ENCODE results near the gene SELE.
"Not testable (repeated sequence)": the region's sequence is repeated elsewhere in the genome, so short reads cannot be mapped to it uniquely, and the experiment has no call there.

SELE gene

DNA sequence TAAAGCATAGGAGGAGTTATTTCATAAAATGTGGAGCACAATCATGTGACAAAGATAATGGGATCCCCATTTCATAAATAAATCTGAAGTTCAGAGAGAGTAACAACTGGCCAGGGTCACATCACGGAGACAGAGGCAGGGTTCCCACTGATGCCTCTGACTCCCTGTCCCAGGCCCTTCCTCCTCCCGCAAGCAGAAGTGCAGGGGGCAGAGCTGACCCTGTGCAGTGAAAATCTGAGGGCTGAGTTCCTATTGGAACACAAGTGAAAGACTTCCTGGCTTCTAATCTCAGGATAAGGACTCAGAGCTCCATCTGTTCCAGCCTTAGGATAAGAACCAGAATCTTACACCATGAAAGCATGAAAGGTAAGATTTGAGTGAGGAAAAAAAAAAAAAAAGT lies 44.5 kb downstream of the SELE start:
- no peak overlapping the region for H3K4me3 ChIP-seq
- H3K27ac ChIP-seq: no peak overlapping the region
- DNase-seq (ENCODE audit: low spot score): no peak
- TF ChIP-seq, protein P1, sequence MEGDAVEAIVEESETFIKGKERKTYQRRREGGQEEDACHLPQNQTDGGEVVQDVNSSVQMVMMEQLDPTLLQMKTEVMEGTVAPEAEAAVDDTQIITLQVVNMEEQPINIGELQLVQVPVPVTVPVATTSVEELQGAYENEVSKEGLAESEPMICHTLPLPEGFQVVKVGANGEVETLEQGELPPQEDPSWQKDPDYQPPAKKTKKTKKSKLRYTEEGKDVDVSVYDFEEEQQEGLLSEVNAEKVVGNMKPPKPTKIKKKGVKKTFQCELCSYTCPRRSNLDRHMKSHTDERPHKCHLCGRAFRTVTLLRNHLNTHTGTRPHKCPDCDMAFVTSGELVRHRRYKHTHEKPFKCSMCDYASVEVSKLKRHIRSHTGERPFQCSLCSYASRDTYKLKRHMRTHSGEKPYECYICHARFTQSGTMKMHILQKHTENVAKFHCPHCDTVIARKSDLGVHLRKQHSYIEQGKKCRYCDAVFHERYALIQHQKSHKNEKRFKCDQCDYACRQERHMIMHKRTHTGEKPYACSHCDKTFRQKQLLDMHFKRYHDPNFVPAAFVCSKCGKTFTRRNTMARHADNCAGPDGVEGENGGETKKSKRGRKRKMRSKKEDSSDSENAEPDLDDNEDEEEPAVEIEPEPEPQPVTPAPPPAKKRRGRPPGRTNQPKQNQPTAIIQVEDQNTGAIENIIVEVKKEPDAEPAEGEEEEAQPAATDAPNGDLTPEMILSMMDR (IDR thresholded peaks at IDR 0.05): no peak

DNA sequence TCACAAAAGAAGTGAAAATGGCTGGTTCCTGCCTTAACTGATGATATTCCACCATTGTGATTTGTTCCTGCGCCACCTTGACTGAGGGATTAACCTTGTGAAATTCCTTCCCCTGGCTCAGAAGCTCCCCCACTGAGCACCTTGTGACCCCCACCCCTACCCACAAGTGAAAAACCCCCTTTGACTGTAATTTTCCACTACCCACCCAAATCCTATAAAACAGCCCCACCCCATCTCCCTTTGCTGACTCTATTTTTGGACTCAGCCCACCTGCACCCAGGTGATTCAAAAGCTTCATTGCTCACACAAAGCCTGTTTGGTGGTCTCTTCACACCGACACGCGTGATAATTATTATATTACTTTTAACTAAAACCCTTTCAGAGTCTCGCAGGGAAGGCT lies 45.5 kb downstream of the SELE start:
- DNase-seq (ENCODE audit: low spot score); H3K4me3 ChIP-seq; H3K27ac ChIP-seq: not testable (repeated sequence)

DNA sequence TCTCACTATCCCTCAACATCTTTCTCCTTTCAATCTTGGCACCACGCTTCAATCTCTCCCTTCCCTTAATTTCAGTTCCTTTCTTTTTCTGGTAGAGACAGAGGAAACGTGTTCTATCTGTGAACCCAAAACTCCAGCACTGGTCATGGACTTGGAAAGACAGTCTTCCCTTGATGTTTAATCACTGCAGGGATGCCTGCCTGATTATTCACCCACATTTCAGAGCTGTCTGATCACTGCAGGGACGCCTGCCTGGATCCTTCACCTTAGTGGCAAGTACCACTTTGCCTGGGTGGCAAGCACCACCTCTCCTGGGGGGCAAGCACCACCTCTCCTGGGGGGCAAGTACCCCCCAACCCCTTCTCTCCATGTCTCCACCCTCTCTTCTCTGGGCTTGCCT lies 50.2 kb downstream of the SELE start:
- no peak for DNase-seq (ENCODE audit: low spot score)
- Histone ChIP-seq H3K4me3 (no peak overlapping the region), H3K27ac (no peak overlapping the region)

DNA sequence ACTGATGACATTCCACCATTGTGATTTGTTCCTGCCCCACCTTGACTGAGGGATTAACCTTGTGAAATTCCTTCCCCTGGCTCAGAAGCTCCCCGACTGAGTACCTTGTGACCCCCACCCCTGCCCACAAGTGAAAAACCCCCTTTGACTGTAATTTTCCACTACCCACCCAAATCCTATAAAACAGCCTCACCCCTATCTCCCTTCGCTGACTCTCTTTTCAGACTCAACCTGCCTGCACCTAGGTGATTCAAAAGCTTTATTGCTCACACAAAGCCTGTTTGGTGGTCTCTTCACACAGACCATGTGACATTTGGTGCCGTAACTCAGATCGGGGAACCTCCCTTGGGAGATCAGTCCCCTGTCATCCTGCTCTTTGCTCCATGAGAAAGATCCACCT lies 50.7 kb downstream of the SELE start:
- DNase-seq (ENCODE audit: low spot score); H3K4me3 ChIP-seq; H3K27ac ChIP-seq: not testable (repeated sequence)

More for the DNA sequence above, 50.2 kb downstream of the SELE start:
- TF ChIP-seq, protein P1 (IDR thresholded peaks at IDR 0.05): no peak

DNA sequence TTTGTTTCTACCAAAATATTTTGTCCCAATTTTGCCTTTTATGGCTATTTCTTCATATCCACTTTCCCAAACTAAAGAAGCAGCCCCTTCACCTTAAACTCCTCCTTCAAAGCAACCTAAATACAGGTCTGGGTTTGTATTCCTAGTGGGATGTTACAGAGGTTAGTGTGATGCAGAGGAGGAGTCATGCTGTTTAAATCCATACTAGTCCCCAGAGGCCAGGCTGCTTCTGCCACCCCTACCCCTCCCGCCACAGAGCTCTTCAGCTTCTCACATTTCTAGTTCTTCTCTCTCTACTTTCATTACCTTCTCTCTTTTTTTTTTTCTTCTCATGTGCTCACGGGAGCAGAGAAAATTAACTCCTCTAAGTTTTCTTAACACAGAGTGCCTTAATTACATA lies 51.8 kb downstream of the SELE start:
- no peak for DNase-seq (ENCODE audit: low spot score)
- Histone ChIP-seq H3K4me3 (no peak overlapping the region), H3K27ac (no peak overlapping the region)
- TF ChIP-seq, protein P1 (IDR thresholded peaks at IDR 0.05): no peak

DNA sequence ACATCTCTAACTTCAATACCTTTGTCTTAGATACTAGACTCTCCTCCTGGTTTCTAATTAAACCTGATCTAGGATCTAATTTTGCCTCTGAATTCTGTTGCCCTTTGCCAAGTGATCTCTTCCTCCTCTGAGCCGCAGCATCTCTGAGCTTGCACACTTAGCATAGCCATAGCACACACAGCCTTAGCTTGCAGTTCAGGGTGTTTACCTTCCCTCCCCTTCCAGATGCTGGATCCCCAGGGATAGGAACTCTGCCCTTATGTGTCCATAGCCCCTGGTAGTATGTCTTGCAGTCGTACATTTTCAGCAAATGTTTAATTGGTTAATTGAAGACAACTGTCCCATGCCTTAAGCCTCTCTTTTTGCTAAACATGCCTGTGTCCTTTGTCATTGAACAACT lies 52.7 kb downstream of the SELE start:
- TF ChIP-seq, protein P1 (IDR thresholded peaks at IDR 0.05): no peak
- no peak overlapping the region for H3K27ac ChIP-seq

DNA sequence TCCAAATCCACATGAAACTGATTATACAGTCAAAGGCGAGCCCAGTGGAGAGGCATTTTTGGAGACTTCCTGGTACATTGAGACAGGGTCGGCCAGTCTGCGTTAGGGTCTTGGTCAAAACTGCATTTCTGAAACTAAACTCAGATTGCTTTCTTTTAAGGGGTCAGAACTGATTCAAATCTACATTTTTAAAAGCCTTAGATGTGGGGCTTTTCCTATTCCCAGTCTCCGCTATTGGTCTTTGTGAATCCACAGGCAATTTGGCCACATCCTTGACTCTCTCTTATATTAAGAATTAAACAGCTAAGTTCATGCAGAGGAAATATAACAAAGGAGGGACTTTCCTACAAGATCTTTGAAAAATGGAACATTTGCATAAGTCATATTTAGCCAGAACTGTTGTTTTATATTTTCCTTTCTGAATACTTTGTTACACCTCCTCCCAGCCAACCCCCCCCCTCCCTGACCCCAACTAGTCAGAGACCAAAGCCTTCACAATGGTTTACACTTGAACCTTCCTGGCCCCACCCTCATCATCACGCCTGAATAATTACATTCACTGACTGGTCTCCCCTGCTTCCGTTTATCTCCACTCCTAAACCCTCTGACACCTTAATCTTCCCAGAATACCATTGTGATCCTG lies 53.4 kb downstream of the SELE start:
- Histone ChIP-seq H3K4me3 (no peak overlapping the region), H3K27ac (no peak overlapping the region)
- TF ChIP-seq, protein P1 (IDR thresholded peaks at IDR 0.05): no peak
- no peak for DNase-seq (ENCODE audit: low spot score)

More for the DNA sequence above, 52.7 kb downstream of the SELE start:
- H3K4me3 ChIP-seq: no peak overlapping the region
- no peak for DNase-seq (ENCODE audit: low spot score)

DNA sequence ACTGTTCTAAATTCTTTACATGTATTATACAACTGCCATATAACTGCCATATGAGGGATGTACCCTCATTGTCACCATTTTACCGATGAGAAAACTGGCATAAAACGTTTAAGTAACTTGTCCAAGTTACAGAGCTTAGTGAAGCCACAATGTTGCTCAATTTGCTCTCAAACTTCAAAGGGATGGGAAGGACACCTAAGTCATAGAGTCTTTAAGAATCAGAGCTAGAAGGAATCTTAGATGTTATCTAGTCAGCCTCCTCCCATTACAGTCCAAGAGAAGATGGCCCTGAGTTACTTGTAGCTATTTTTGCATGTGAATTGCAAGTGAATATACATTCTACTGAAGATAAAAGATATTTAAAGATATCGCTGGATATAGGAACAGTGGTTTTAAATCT lies 54.2 kb downstream of the SELE start:
- no peak for DNase-seq (ENCODE audit: low spot score)
- TF ChIP-seq, protein P1 (IDR thresholded peaks at IDR 0.05): no peak
- Histone ChIP-seq H3K4me3 (no peak overlapping the region), H3K27ac (no peak overlapping the region)
